Middle frontal gyrus (tissue), 1 donor: ENCODE data around the gene FN3K.
A peak's percentile ranks its signal among the peaks of the same experiment; 100 is the strongest.
"Not testable (repeated sequence)": the region's sequence is repeated elsewhere in the genome, so short reads cannot be mapped to it uniquely, and the experiment has no call there.

ENCODE experiments used
- DNase-seq: peaks from one replicate; pipeline ENCODE4 v3.0.0-alpha.2; 2015; ENCODE audit warnings: low spot score; ENCODE audit errors: extremely low spot score

Gene FN3K

DNA sequence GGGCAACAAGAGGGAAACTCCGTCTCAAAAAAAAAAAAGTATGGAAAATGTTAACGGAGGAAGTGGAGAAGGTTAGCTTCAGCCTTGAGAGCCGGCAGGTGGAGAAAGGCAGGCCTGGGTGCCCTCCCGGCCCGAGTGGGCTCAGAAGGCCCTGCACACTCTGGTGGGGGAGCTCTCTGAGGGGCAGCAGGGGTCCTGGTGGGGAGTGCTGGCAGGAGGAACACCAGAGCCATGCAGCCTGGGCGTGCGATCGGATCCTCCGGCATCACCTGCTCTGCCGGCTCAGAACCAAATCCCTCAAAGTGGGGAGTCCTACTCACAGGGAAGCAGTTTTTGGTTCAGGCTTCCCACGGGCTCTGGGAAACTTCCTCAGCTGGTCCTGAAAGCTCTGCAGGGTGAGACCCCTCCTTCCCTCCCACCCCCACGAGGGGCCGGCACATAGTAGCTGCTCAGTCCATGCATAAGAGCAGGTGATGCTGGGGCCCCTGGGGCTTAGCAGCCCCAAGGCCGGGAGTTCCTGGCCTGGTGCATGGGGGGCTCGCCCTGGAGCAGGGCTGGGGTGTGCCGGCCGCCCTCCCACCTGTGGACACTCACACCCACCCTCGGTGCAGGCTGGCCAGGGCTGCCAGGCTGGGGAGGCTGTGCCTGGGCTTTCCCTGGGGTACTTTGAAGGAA is 1.2 kb downstream of the FN3K start:
- no peak for DNase-seq

DNA sequence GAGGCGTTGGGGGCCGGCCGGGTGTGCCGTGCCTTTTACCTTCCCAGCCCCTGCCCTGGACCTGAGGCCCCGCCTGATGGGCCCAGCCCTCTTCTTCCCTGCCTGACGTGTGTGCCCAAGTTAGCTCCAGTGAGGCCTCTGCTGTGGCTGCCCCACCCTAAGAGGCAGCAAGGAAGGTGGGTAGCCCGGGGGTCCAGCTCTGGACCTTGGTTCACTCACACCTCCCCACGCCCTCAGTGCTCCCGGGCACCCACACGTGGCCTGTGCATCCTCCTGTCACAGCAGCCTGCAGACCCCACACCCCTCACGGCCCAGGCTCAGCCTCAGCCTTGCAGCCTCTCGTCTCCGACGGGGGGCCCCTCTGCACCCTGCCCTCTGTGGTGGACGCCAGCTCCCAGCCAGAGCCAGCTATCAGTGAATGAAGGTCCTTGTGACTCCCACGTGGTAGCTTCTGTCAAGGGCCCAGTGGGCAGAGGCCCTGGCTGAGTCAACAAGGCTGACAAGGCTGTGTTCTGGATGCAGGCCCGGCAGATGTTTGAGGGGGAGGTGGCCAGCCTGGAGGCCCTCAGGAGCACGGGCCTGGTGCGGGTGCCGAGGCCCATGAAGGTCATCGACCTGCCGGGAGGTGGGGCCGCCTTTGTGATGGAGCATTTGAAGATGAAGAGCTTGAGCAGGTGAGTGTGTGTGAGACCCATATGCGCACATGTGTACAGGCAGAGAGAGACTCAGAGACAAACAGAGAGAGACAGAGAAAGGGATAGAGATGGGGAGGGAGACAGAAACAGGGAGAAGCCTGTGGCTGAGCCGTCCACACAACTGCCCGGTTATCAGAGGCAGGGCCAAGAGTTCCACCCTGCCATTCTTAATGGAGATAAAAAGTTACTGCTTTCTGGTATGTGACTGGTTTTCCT is 2.8 kb downstream of the FN3K start:
- peak; percentile 83 for DNase-seq

DNA sequence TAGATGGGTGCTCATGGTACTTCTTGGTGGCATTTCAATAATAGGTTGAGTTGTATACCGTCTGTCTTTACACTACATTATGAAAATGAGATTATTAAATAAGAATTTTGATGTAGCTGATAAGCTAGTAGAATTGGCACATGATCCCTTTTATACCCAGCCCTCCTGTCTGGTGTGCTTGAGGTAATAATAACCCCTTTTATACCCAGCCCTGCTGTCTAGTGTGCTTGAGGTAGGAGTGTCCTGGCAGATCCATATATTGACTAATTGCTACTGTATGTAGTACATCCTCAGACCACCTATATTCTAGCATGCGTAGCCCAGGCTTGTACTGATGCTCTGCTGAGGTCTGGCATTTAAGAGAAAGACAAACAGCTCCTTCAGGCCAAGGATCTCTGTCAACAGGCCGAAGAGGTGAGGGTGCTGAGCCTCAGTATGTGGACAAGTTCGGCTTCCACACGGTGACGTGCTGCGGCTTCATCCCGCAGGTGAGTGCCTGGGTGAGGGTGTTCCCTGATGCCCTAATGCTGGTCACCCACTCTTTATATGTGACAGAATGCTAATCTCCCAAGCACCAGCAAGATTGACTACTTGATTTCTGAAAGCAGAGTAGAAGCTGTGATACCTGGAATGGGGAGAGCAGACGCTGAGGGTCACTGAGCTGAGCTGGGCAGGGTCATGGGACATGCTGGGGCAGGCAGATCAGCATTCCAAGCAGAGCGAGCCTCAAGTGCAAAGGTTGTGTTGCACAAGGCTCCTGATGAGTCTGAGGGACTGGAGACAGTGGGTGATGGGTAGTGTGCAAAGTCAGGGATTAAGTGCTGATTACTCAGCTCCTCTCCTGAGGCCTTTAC is 5.7 kb downstream of the FN3K start:
- DNase-seq, result no peak

DNA sequence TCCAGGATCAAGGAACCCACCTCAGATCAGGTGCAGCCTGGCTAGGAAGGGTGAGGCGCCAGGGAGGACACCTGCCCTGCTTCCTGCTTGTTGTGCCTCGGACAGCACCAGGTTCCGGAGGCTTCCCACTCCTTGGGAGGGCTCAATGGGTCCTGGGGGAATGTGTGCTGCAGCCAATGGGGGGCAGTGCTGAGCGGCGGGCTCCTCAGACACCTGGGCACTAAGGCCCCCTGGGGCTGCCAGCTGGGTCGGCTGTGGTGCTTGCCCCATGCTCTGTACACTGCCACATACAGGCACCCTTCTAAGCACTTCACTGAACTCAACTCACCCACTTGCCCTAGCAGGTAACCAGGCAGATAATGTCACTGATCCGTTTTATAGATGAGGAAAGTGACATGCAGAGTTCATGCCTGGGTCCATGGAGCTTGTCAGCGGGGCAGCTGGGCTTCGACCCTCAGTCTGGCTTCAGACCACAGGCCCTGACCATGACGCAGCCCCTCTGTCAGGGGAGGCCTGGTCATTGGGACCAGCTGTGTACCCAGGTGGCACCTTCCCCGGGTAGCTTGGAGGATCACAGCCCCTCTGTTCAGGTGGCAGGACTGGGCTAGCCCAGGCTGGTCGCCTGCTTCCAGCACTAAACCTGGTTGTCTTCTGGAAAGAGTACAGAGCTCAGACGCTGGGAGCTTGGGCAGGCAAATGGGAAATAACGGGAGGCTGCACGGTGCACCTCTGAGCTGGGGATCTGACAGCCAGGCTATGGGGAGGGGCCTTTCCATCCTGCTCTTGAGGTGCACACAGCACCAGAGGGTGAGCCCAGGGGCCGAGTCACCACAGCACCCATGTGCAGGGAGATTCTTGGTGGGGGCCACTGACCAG is 8.2 kb downstream of the FN3K start:
- DNase-seq, result no peak

DNA sequence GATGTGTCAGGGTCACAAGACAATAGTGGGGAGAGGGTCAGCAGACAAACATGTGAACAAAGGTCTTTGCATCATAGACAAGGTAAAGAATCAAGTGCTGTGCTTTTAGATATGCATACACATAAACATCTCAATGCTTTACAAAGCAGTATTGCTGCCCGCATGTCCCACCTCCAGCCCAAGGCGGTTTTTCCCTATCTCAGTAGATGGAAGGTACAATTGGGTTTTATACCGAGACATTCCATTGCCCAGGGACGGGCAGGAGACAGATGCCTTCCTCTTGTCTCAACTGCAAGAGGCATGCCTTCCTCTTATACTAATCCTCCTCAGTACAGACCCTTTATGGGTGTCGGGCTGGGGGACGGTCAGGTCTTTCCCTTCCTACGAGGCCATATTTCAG is 9.3 kb downstream of the FN3K start:
- not testable (repeated sequence) for DNase-seq

DNA sequence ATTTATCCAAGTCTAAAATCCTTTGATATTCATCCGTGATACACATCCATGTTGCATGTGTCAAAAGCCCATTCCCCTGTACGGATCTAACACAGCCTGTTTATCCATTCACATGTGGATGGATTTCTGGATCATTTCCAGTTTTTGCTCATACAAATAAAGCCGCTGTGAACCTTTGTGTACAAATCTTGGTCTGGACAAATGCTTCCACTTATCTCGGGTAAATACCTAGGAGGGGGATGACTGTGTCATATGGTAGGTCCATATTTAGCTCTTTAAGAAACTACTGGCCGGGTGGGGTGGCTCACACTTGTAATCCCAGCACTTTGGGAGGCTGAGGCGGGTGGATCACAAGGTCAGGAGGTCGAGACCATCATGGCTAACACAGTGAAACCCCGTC is 10.1 kb downstream of the FN3K start:
- no peak for DNase-seq

DNA sequence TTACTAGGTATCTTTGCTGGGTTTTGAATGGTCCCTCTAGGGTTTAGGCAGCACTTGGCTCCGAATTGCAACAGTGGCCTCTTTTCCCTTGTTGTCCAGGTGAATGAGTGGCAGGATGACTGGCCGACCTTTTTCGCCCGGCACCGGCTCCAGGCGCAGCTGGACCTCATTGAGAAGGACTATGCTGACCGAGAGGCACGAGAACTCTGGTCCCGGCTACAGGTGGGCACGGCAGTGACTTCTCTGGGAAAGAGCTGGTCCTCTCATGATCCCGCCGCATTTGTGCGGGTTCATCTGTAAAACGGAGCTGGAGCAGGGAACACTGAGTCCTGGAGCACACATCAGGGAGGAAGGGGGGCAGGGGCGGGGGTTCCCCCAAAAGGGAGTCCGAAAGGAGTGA is 13.3 kb downstream of the FN3K start:
- DNase-seq, result no peak

DNA sequence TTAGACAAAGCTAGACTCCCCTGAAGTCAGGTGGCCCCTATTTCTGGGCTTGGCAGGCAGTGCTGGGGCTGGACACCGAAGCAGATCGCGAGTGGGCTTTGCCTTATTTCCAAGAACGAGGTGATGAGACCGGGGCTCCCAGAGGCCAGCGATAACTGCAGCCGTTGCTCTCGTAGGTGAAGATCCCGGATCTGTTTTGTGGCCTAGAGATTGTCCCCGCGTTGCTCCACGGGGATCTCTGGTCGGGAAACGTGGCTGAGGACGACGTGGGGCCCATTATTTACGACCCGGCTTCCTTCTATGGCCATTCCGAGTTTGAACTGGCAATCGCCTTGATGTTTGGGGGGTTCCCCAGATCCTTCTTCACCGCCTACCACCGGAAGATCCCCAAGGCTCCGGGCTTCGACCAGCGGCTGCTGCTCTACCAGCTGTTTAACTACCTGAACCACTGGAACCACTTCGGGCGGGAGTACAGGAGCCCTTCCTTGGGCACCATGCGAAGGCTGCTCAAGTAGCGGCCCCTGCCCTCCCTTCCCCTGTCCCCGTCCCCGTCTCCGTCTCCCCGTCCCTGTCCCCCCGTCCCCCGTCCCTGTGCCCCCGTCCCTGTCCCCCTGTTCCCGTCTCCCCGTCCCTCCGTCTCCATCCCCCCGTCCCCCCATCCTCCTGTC is 15.0 kb downstream of the FN3K start:
- no peak for DNase-seq

DNA sequence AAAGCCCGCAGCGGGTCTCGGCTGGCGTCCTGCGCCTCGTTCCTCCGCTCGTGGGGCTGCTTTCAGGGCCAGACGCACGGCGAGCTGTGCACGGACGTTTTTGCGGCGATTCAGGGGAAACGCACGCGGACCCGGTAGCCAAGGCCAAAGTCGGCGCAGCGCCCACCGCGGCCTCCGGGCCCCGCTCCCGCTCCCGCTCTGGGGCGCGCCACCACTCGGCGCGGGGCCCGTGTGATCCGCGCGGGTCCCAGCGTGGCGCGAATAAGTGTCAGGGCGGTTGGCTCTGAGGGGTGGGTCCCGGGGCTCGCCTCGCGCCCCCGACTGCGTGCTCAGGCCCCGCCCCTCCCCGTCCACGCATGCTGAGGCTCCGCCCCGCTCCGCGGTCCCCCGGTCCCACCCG is 15.8 kb downstream of the FN3K start:
- no peak for DNase-seq

DNA sequence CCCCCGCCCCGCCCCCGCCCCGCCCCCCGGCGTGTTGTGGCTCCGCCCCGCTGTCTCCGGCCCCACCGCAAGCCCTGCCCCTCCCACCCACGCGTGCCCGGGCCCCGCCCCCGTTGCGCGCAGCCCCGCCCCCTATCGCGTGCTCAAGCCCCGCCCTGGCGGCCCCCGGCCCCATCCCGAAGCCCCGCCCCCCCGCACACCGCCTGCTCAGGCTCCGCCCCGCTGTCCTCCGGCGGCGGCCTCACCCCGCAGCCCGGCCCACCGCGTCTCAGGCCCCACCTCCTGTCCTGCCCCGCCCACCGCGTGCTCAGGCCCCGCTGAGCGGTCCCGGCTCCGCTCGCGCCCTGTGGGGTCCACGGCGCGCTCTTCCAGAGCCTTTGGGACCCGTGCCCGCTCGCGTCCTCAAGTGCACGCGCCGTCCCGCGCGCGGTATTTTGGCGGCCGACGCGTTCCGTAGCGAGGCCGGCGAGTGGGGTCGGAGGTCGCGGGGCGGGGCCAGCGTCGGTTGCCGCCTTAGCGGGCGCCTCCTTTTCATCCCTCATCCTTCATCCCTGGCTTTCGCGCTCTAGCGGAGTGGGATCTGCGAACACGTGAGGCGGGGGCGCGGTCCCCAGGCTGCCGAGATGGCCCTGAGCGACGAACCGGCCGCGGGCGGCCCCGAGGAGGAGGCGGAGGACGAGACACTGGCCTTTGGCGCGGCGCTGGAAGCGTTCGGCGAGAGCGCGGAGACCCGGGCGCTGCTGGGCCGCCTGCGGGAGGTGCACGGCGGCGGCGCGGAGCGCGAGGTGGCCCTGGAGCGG is 16.4 kb downstream of the FN3K start, which contains the start of gene TBCD:
TBCD (plus strand) TSS at position 495 of the 800 bp plus-strand sequence; CDS start at position 624, 129 bp downstream.
- DNase-seq, result peak; percentile 81

DNA sequence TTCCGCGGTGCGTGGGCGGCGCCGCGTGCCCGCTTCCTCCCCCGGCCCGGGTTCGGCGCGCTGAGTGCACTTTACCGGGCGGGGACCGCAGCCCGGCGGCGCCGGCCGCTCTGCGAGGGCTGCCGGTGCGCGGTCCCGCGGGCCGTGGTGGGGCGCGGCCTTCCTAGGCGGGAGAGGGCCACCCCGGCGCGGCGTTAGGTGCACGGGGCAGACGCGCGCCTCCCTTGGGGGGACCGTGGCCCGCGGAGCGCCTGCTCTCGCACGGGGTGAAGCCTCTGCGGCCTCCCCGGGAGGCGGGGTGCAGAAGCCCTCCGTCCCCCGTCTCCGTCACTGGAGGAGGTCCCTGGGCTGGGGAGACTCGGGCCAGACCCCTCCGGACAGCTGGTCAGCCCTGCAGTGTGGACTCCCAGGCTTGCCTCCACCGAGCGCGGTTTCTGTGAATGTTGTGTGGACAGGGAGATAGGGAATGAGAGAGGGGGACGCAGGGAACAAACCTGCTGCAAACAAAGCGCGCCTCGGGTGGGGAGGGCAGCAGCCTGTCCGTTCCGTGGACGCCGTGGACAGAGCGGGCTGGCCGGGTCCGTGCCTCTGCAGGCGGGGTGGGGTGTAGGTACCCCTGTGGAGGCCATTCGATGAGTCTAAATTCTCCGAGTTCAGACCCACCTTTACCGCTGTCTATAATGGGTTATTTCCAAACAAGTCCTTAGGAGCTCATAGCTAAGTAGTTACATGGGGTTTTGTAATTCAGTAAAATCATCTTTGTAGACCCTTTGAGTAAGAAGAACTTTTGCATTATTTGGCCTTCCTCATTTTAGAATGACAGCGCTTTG is 17.2 kb downstream of the FN3K start:
- no peak for DNase-seq

DNA sequence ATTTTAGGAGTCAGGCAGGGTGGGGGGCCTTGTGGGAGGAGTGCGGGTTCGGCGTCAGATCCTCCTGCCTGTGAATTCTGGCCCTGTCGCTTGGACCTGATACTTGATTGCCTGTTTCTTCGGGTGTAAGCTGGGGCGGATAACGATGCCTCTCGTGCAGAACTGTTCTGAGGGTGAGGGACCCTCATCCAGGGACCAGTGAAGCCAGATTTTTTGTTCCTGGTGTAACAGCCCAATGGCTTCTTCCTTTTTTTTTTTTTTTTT is 17.7 kb downstream of the FN3K start:
- DNase-seq, result no peak

DNA sequence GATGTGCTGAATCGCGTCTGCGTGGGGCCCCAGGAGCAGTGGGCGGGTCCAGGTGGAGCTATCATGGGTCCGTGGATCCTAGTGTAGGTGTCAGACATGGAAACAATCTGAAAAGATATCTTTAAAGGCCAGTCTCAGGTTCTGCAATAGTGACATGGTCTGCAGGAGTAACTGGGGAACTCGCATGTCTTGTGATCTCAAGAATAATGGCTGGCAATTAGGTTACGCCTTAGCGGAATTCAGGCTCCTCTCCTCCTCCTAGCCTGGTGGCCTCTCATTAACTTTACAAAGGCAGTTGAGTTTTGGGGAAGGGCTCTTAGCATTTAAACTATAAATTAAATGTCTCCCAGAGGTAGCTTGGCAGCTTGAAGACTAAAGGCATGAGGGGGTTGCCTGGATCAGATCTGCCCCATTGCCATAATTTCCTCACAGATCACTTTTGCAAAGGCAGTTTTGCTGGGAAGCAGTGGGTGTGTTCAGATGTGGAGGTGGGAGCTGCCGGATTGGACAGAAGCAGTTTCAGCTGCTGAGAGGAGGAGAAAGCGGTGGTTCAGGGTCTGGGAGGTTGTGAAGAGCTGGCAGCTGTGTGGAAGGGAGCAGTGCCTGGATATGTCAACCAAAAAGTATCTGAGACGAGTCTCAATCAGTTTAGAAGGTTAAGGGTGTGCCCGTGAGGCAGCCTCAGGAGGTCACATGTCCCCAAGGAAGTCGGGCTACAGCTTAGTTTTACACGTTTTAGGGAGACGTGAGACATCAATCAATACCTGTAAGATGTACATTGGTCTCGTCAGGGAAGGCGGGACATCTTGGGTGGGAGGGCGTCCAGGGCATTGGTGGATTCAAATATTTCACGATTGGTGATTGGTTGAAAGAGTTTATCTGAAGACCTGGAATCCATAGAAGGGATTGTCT is 19.1 kb downstream of the FN3K start:
- DNase-seq, result no peak

DNA sequence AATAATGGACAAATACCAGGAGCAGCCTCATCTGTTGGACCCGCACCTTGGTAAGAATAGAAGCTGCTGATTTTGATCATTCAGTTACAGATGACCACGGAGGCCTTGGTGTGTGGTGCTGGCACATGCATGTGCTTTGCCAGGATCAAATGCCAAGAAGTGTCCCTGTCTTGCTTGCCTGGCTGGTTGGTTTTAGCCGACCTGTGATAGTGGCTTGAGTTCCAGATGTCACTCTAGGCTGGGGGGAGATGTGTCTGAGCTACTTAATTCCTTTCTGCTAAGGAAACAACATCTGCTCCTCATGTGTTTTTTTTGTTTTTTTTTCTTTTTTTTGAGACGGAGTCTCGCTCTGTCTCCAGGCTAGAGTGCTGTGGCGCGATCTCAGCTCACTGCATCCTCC is 20.8 kb downstream of the FN3K start:
- DNase-seq, result no peak

DNA sequence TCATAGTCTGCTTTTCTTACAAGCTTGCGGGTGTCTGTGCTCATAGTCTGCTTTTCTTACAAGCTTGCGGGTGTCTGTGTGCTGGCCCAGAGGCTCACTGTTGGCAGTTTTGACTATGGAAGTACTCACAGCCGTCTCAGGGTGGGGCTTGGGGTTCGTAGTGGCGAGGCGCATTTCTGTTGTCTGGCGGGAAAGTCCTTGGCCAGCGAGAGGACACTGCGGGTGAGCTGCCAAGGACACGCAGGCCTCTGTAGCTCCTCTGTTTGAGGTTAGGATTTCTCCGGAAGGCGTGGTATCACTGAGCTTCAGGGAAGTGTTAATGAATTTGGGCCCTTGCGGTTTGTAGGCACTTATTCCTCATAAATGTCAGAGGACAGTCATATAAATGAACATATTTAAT is 30.0 kb downstream of the FN3K start:
- no peak for DNase-seq

DNA sequence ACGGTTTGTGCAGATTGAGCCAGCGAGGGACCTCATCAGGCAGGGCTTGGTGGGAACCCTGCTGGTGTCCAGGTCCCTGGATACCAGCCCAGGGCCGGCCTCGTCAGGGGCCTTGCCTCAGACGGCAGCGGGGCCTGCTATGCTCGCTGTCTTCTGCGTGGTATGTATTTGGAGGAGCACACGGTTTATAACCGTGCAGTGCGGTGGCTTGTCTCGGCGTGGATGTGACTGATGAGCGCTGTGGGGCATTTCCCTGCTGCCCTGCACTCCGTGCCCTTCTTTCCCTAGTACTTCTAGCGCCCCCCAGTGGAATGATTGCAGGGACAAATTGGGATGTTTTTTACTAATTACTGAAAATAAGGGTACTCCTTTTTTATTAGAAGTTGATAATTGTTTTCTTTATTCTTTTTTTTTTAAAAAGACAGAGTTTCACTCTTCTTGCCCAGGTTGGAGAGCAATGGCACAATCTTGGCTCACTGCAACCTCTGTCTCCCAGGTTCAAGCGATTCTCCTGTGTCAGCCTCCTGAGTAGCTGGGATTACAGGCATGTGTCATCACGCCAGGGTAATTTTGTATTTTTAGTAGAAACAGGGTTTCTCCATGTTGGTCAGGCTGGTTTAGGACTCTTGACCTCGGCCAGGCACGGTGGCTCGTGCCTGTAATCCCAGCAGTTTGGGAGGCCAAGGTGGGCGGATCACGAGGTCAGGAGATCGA is 31.8 kb downstream of the FN3K start:
- no peak for DNase-seq

DNA sequence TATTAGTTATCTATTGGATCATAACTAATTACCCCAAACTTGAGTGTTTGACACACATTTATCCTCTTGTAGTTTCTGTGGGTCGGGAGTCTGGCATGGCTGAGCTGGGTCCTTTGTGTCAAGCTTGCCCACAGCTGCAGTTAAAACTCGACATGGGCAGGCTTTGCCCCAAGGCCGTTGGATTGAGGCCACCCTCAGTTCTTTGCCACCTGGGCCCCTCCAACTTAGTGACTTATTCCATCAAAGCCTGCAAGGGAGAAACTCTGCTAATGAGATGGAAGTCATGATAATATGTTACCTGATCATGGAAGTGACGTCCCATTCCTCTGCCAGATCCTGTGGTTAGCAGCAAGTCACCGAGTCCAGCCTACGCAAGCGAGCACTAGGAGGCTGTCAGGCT is 33.6 kb downstream of the FN3K start:
- DNase-seq, result no peak
